ENCODE results near the gene INO80B.
A peak's percentile ranks its signal among the peaks of the same experiment; 100 is the strongest.
"Not testable (repeated sequence)": the region's sequence is repeated elsewhere in the genome, so short reads cannot be mapped to it uniquely, and the experiment has no call there.

INO80B gene

DNA sequence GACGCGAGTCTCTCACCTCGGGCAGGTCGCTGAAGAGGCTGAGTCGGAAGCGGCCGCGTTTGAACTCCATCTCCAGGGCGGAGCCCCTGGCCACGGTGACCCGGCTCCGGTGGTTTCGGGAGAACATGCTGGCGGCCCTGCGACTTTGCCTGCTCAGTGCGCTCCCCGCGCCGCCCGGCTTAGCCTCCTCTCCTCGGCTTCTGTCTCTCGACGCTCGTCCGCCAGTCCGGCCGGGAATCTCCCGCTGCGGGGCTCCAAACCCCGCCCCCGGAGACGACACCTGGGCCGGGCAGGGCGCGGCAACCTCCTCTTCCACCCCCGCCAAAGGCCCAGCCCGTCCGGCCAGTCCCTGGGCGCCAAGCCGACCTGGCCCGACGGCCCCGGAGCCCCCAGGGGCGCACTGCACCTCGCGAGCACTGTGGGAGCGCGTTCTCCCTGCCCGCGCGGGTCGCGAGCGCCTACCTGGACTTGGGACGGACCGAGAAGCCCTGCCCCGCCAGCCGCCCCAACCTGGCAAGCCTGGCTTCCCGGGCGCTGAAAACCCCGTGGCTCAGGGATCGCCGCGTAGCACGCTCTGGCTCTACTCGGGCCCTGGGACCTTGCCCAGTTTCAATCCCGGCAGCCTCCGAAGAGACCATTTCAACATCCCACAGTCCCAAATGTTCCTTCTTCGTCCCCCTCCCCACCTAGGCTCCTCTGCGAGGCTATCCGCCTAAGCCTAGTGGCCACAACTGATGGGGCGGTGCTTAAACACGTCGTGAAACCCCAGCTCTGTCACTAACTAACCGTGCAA is 13.0 kb upstream of the INO80B start, which contains the start of gene RTKN:
RTKN (minus strand) TSS at position 248 of the 793 bp plus-strand sequence; CDS start at position 127, 121 bp downstream.
- no peak for DNase-seq
- peak within 1 kb of the TSS; percentile 90 for H3K27ac ChIP-seq
- H3K4me3 ChIP-seq (ENCODE audit: low read depth, low read length), result peak within 1 kb of the TSS; percentile 69
- no peaks in the 10 kb centered on the region for H3K27me3 ChIP-seq (ENCODE audit: insufficient read depth, low read depth, severe bottlenecking)
- H3K36me3 ChIP-seq, result no peaks in the 10 kb centered on the region
- TF ChIP-seq CTCF (IDR thresholded peaks at IDR 0.05; ENCODE audit: low read depth, low read length), result no peak
- H3K9me3 ChIP-seq (ENCODE audit: severe bottlenecking), result no peaks in the 10 kb centered on the region

- H3K9me3 ChIP-seq (ENCODE audit: severe bottlenecking); H3K27me3 ChIP-seq (ENCODE audit: insufficient read depth, low read depth, severe bottlenecking); H3K27ac ChIP-seq; H3K4me3 ChIP-seq (ENCODE audit: low read depth, low read length); DNase-seq; H3K36me3 ChIP-seq: not testable (repeated sequence)
These were observed 12.2 kb upstream of the INO80B start for GRCh38 chr2:74442483-74443297.

GRCh38 chr2:74444498-74445318 is 10.2 kb upstream of the INO80B start:
- no peak overlapping the region for H3K4me3 ChIP-seq (ENCODE audit: low read depth, low read length)
- DNase-seq, result no peak
- H3K36me3 ChIP-seq, result no peaks in the 10 kb centered on the region
- no peak overlapping the region for H3K27ac ChIP-seq
- no peaks in the 10 kb centered on the region for H3K27me3 ChIP-seq (ENCODE audit: insufficient read depth, low read depth, severe bottlenecking)
- no peak for TF ChIP-seq CTCF (IDR thresholded peaks at IDR 0.05; ENCODE audit: low read depth, low read length)
- H3K9me3 ChIP-seq (ENCODE audit: severe bottlenecking), result no peaks in the 10 kb centered on the region

DNA sequence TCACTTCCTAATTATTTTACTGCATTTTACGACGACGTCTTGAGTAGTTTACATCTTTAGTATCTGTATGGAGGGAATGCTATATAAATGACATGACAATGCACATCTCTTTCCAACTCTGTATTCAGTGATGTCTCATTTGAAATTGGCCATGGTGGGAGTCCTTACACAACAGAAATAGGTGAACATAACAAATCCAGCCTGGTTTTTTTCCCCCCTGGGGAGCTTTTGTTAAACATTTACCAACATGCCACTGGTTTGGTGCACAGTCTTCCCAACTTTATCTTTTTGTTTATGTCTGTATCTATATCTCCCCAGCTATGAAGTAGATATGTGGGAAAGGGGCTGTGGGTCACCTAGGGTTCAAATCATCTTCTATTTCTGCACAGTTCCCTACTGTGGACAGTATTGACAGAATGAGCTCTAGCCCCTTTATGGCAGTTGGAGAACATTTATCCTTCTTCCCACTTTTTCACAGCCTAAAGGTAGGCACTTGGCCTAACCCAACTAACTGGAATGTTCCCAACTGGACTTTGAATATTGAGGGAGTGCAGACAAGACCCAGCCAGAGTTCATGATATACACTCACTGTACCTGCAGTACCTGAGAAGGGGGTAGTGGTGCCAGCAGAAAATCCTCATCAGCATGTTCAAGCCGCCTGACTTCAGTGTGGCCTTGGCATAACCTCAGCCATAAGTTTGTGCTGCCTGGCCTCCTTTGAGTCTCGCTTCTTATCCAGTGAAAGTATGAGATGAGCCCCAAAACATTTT is 7.5 kb upstream of the INO80B start:
- DNase-seq, result no peak
- no peaks in the 10 kb centered on the region for H3K27me3 ChIP-seq (ENCODE audit: insufficient read depth, low read depth, severe bottlenecking)
- H3K9me3 ChIP-seq (ENCODE audit: severe bottlenecking), result no peaks in the 10 kb centered on the region
- no peaks in the 10 kb centered on the region for H3K36me3 ChIP-seq
- no peak for TF ChIP-seq CTCF (IDR thresholded peaks at IDR 0.05; ENCODE audit: low read depth, low read length)
- H3K27ac ChIP-seq, result no peak overlapping the region
- no peak overlapping the region for H3K4me3 ChIP-seq (ENCODE audit: low read depth, low read length)

GRCh38 chr2:74448771-74449170 is 6.1 kb upstream of the INO80B start:
- no peak for TF ChIP-seq CTCF (IDR thresholded peaks at IDR 0.05; ENCODE audit: low read depth, low read length)
- Histone ChIP-seq H3K27me3 (ENCODE audit: insufficient read depth, low read depth, severe bottlenecking) (no peaks in the 10 kb centered on the region), H3K4me3 (ENCODE audit: low read depth, low read length) (no peak overlapping the region), H3K9me3 (ENCODE audit: severe bottlenecking) (no peaks in the 10 kb centered on the region), H3K27ac (no peak overlapping the region), H3K36me3 (no peaks in the 10 kb centered on the region)
- no peak for DNase-seq
